Measurements from ENCODE around the gene TMEM215. TPM values are rescaled to one million over a fixed set of nuclear protein-coding genes. Genes with fewer than 3 reads are reported as not detected.
"Not testable (repeated sequence)": the region's sequence is repeated elsewhere in the genome, so short reads cannot be mapped to it uniquely, and the experiment has no call there.

TMEM215 gene
- total RNA-seq, 1 donor from 2014 or later = not detected

DNA sequence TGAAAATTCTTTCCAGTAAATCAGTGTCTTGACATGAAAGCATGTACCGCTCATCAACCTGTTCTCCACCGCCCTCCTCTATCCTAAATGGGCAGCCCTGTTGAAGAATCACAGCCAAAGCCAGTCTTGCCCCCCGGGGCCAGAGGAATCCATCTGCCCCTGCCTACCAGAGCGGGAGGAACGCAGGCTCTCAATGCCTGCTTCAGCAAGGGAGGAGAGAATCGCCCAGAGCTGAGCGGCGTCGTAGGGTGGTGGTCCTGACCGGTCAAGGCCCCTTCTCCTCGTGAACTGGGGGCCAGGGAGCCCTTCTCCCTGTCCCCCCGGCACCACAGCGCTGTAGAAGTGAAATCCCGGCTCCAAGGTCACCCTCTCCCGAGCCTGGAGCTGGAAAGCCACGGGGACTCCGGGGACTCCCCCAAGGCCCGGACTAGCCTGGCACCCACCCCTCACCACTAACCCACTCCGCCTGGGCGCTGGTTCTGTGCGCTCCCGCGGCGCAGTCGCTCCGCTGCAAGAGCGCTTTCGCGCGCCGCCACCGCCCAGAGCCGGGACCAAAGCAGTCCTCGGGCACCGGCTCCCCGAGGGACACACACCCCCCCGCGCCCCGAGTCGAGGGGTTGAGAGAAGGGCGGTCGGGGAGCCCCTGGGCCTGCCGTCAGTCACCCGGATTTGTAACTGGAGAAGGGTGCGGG lies 718 bp upstream of the TMEM215 start:
- no peak for DNase-seq (ENCODE audit: low read depth)
- TF ChIP-seq, protein P1, sequence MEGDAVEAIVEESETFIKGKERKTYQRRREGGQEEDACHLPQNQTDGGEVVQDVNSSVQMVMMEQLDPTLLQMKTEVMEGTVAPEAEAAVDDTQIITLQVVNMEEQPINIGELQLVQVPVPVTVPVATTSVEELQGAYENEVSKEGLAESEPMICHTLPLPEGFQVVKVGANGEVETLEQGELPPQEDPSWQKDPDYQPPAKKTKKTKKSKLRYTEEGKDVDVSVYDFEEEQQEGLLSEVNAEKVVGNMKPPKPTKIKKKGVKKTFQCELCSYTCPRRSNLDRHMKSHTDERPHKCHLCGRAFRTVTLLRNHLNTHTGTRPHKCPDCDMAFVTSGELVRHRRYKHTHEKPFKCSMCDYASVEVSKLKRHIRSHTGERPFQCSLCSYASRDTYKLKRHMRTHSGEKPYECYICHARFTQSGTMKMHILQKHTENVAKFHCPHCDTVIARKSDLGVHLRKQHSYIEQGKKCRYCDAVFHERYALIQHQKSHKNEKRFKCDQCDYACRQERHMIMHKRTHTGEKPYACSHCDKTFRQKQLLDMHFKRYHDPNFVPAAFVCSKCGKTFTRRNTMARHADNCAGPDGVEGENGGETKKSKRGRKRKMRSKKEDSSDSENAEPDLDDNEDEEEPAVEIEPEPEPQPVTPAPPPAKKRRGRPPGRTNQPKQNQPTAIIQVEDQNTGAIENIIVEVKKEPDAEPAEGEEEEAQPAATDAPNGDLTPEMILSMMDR (IDR thresholded peaks at IDR 0.05; ENCODE audit: insufficient read depth, low read length, poor library complexity, severe bottlenecking) = no peak
- Histone ChIP-seq H3K36me3 (ENCODE audit: control insufficient read depth, insufficient read depth, low read length) (no peaks in the 10 kb centered on the region), H3K4me3 (ENCODE audit: low read depth, low read length) (no peak overlapping the region), H3K27me3 (ENCODE audit: control insufficient read depth, insufficient read depth, low read length) (peaks cover 32% of the 10 kb centered on the region)

DNA sequence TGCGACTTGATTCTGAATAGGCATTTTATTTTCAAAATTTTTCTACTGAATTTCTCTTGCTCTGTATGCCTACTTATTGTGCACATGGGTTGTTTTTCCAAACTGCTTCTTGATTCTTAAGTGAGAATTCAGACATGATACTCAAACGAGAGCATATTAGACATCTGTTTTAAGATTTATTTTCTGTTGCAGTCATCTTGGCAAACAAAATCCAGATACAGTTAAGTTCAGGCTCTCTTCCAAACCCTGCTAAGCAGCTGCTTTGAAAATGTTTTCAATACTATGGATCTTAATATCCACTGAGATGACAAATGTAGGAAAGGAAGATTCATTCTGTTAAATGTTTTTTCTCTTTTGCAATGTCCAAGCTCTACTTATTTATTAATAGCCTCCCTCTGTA lies 4.5 kb downstream of the TMEM215 start:
- DNase-seq (ENCODE audit: low read depth) = no peak
- TF ChIP-seq, protein P1 (IDR thresholded peaks at IDR 0.05; ENCODE audit: insufficient read depth, low read length, poor library complexity, severe bottlenecking) = no peak

DNA sequence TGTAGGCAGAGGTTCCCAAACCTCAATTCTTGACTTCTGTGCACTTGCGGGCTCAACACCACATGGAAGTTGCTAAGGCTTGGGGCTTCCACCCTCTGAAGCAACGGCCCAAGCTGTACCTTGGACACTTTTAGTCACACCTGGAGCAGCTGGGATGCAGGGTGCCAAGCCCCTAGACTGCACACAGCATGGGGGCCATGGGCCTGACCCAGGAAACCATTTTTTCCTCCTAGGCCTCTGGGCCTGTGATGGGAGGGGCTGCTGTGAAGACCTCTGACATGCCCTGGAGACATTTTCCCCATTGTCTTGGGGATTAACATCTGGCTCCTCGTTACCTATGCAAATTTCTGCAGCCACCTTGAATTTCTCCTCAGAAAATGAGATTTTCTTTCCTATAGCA lies 12.7 kb downstream of the TMEM215 start:
- not testable (repeated sequence) for DNase-seq (ENCODE audit: low read depth); H3K4me3 ChIP-seq (ENCODE audit: low read depth, low read length)

More for the DNA sequence above, 4.5 kb downstream of the TMEM215 start:
- Histone ChIP-seq H3K27me3 (ENCODE audit: control insufficient read depth, insufficient read depth, low read length) (peaks cover 22% of the 10 kb centered on the region), H3K4me3 (ENCODE audit: low read depth, low read length) (no peak overlapping the region), H3K36me3 (ENCODE audit: control insufficient read depth, insufficient read depth, low read length) (no peaks in the 10 kb centered on the region)

DNA sequence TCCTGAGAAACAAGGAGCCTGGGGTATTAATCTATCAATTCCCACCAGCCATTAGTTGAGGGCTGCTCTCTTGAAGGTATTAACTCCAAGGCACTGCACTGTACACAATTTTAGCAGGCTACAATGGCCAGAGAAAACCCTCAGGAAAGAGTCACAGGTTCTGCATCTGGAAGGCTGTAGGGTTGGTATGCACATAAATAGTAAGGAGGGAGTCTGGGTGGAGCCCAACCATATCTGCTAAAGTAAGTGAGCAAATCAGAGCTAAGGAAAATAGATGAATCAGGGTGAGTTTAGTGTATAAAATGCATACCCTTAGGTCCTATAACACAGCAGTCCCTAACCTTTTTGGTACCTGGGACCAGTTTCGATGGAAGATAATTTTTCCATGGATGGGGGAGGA lies 18.2 kb downstream of the TMEM215 start:
- no peak for DNase-seq (ENCODE audit: low read depth)
- H3K36me3 ChIP-seq (ENCODE audit: control insufficient read depth, insufficient read depth, low read length) = no peaks in the 10 kb centered on the region
- TF ChIP-seq, protein P1 (IDR thresholded peaks at IDR 0.05; ENCODE audit: insufficient read depth, low read length, poor library complexity, severe bottlenecking) = no peak

More for the DNA sequence above, 12.7 kb downstream of the TMEM215 start:
- H3K27me3 ChIP-seq (ENCODE audit: control insufficient read depth, insufficient read depth, low read length); H3K36me3 ChIP-seq (ENCODE audit: control insufficient read depth, insufficient read depth, low read length): not testable (repeated sequence)

DNA sequence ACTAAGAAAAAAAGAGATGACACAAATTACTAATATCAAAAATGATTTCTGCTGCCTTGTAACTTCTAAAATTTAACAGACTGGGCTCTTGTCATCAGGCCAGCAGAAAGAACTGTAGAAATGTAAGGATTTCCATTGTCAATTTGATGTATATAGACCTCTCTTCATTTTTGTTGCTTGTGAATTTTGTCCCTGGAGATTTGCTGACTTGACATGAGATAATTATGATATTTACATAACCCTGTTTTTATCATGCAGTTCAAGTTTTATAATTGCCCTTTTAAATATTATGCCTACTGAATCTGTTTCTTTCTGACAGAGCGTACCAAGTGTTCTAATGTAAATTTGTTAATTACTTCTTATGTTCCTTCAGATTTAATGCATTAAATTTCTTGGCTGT lies 23.9 kb downstream of the TMEM215 start:
- Histone ChIP-seq H3K27me3 (ENCODE audit: control insufficient read depth, insufficient read depth, low read length) (no peaks in the 10 kb centered on the region), H3K36me3 (ENCODE audit: control insufficient read depth, insufficient read depth, low read length) (no peaks in the 10 kb centered on the region), H3K4me3 (ENCODE audit: low read depth, low read length) (no peak overlapping the region)
- DNase-seq (ENCODE audit: low read depth) = no peak
- TF ChIP-seq, protein P1 (IDR thresholded peaks at IDR 0.05; ENCODE audit: insufficient read depth, low read length, poor library complexity, severe bottlenecking) = no peak

More for the DNA sequence above, 18.2 kb downstream of the TMEM215 start:
- H3K4me3 ChIP-seq (ENCODE audit: low read depth, low read length) = no peak overlapping the region
- no peaks in the 10 kb centered on the region for H3K27me3 ChIP-seq (ENCODE audit: control insufficient read depth, insufficient read depth, low read length)

DNA sequence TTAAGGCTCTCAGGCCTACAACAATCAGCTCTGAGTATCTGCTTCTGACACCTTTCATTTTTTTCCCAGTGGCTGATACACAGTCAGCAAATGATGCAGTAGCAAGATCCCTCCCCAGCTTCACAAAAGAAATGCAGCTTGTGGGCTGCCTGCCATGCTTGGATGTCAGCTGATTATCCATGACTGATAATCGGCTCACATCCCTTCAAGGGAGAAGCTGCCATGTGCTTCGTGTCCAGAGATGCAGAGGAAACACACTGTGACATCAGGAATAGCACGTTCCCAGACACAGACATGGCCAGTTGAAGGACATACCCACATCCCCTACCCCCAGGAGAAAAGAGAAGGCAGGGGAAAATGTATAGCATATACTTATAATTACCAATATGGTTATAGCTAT lies 27.9 kb downstream of the TMEM215 start:
- TF ChIP-seq, protein P1 (IDR thresholded peaks at IDR 0.05; ENCODE audit: insufficient read depth, low read length, poor library complexity, severe bottlenecking) = no peak
- Histone ChIP-seq H3K27me3 (ENCODE audit: control insufficient read depth, insufficient read depth, low read length) (no peaks in the 10 kb centered on the region), H3K36me3 (ENCODE audit: control insufficient read depth, insufficient read depth, low read length) (no peaks in the 10 kb centered on the region), H3K4me3 (ENCODE audit: low read depth, low read length) (no peak overlapping the region)
- DNase-seq (ENCODE audit: low read depth) = no peak
